Activated CD4-positive, alpha-beta T cell treated with anti-CD3 and anti-CD28 coated beads, Interleukin-2, amount 10 ng/mL, durations not matched to agents 7 days and 5 days (primary cell): ENCODE measurements around the gene TMEM213. TPM values are rescaled to one million over a fixed set of nuclear protein-coding genes. Genes with fewer than 3 reads are reported as not detected.

Source experiments
- CTCF ChIA-PET: fragments of 350-600 bp; sonication (Branson Sonifier 250); formaldehyde crosslinking; loops from one replicate; lab custom pipeline; 2021; ENCODE audit warnings: antibody characterized with exemption; lab: Charles Lee
- POLR2A ChIA-PET: fragments of 350-600 bp; sonication (Branson Sonifier 250); formaldehyde crosslinking; loops from one replicate; lab custom pipeline; 2021; ENCODE audit warnings: antibody characterized with exemption; lab: Charles Lee
- DNase-seq: peaks from one replicate; pipeline ENCODE4 v3.0.0-alpha.2; 2020
- H3K27ac Mint-ChIP-seq: one replicate; pipeline ENCODE4 v1.8.0; 2021; ENCODE audit warnings: mild to moderate bottlenecking, moderate library complexity, mixed read lengths
- H3K27me3 Mint-ChIP-seq: one replicate; pipeline ENCODE4 v1.8.0; 2021; ENCODE audit warnings: mixed read lengths
- H3K36me3 Mint-ChIP-seq: one replicate; pipeline ENCODE4 v1.8.0; 2021; ENCODE audit warnings: low read depth, mixed read lengths
- H3K4me1 Mint-ChIP-seq: one replicate; pipeline ENCODE4 v1.8.0; 2021; ENCODE audit warnings: mixed read lengths
- H3K4me3 Mint-ChIP-seq: one replicate; pipeline ENCODE4 v1.8.0; 2021; ENCODE audit warnings: mild to moderate bottlenecking, moderate library complexity, mixed read lengths
- H3K9me3 Mint-ChIP-seq: one replicate; pipeline ENCODE4 v1.8.0; 2021; ENCODE audit warnings: mixed read lengths
- total RNA-seq, 2 experiments: library from RNA; stranded (reverse); gene quantifications; one replicate each; pipeline ENCODE4 v1.2.3, GENCODE V29; 2021

TMEM213 gene, protein sequence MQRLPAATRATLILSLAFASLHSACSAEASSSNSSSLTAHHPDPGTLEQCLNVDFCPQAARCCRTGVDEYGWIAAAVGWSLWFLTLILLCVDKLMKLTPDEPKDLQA
- not detected for total RNA-seq

DNA sequence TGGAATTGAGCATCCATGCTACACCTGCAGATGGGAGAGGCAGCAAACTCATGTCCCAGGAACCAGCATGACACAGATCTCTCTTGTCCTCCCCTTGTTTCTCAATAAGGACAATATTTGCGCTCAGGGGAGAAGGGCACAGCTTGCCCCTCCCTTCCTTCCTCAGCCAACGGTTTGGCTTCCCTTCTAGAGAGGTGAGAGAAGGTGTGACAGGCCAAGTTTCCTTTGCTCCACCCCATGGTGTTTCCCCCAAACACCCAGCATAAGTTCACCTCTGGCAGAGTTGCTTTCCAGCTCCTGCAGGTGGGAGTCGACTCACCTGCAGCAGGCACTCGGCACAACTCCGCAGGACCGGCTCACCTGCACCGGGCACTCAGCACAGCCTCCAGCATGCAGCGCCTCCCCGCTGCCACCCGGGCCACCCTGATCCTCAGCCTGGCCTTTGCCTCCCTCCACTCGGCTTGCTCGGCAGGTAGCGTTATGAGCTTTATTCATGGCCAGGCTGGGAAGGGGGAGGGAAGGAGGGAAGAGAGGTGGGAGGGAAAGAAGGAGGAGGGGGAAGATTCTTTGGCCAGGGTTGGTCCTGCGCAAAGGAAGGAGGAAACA is at the start of gene TMEM213, which contains the start of gene ATP6V0A4:
TMEM213 (plus strand) TSS at position 280 of the 606 bp plus-strand sequence; CDS start at position 391, 111 bp downstream.
ATP6V0A4 (minus strand) TSS at position 482 of the 606 bp plus-strand sequence. CDS start 26,949 bp downstream, outside the sequence.
- Mint-ChIP-seq H3K27me3 (no peaks in the 10 kb centered on the region), H3K27ac (no peak within 1 kb of the TSS), H3K4me1 (peaks cover 15% of the 10 kb centered on the region), H3K36me3 (peaks cover 2% of the 10 kb centered on the region), H3K4me3 (no peak within 1 kb of the TSS), H3K9me3 (peaks cover 2% of the 10 kb centered on the region)
- DNase-seq, result no peak
- ChIA-PET CTCF (interaction anchor here (0.6 to 1.1 kb wide), 3 partner anchors 35 to 158 kb away, joined by 3 read pairs; no protein-coding TSS in a partner anchor), POLR2A (no interaction called here)

- Mint-ChIP-seq H3K36me3 (no peaks in the 10 kb centered on the region), H3K27ac (no peak overlapping the region), H3K4me3 (no peak overlapping the region), H3K4me1 (peaks cover 70% of the 10 kb centered on the region), H3K27me3 (no peaks in the 10 kb centered on the region), H3K9me3 (peaks cover 2% of the 10 kb centered on the region)
- CTCF ChIA-PET, result interaction anchor here (0.7 to 1.3 kb wide), 5 partner anchors 9 to 747 kb away, joined by 3 to 4 read pairs (median 3); partner anchors contain the start of gene CREB3L2
- DNase-seq, result no peak
- POLR2A ChIA-PET, result no interaction called here
Observed at GRCh38 chr7:138748666-138749065, 49.1 kb upstream of the TMEM213 start.

DNA sequence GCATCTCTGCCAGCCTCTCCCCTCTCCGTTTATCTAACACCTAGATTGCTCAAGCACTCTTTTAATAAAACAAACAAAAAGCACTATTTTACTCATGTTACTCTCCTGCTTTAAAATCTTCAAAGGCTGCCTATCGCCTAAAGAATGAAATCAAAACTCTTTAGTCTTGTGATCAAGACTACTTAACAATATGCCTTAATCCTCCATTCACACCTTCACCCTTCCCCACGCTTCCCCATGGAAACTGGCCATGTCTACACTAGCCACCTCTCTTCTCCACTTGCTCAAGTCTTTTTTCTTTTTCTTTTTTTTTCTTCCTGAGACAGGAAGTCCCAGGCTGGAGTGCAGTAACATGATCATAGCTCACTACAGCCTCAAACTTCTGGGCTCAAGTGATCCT is 47.8 kb upstream of the TMEM213 start:
- H3K4me1 Mint-ChIP-seq, result peaks cover 70% of the 10 kb centered on the region
- H3K4me3 Mint-ChIP-seq, result no peak overlapping the region
- no peaks in the 10 kb centered on the region for H3K36me3 Mint-ChIP-seq
- POLR2A ChIA-PET, result interaction anchor here (0.7 kb wide), 1 partner anchor 12 kb away, joined by 3 read pairs; no protein-coding TSS in a partner anchor
- peak overlapping the region; percentile 47 for H3K27ac Mint-ChIP-seq
- H3K9me3 Mint-ChIP-seq, result peaks cover 2% of the 10 kb centered on the region
- CTCF ChIA-PET, result interaction anchor here (0.9 to 3.4 kb wide), 4 partner anchors 11 to 748 kb away, joined by 3 to 23 read pairs (median 4); partner anchors contain the start of gene CREB3L2
- no peaks in the 10 kb centered on the region for H3K27me3 Mint-ChIP-seq
- no peak for DNase-seq

DNA sequence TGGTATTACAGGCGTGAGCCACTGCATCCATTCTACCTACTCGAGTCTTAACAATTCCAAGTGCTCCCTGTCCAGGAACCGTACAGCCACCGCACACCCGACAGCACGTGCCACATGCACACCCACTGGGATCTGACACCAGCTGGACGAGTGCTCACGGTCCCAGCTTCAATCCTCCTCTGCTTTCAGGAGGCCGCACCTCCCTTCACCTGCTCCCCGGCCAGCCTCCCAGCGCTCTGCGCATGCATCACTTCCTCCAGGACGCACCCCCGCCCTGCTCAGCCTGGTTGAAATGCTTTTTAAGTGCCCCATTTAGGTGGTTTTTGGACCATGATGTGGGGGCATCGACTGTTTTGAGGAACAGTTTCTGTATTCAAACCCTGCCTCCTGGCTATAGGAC is 47.3 kb upstream of the TMEM213 start:
- no peaks in the 10 kb centered on the region for H3K36me3 Mint-ChIP-seq
- ChIA-PET CTCF (interaction anchor here (1.2 to 3.4 kb wide), 2 partner anchors 12 to 24 kb away, joined by 4 to 23 read pairs; no protein-coding TSS in a partner anchor), POLR2A (no interaction called here)
- no peaks in the 10 kb centered on the region for H3K27me3 Mint-ChIP-seq
- peaks cover 2% of the 10 kb centered on the region for H3K9me3 Mint-ChIP-seq
- DNase-seq, result no peak
- H3K4me3 Mint-ChIP-seq, result no peak overlapping the region
- H3K27ac Mint-ChIP-seq, result peak overlapping the region; percentile 47
- peaks cover 65% of the 10 kb centered on the region for H3K4me1 Mint-ChIP-seq

DNA sequence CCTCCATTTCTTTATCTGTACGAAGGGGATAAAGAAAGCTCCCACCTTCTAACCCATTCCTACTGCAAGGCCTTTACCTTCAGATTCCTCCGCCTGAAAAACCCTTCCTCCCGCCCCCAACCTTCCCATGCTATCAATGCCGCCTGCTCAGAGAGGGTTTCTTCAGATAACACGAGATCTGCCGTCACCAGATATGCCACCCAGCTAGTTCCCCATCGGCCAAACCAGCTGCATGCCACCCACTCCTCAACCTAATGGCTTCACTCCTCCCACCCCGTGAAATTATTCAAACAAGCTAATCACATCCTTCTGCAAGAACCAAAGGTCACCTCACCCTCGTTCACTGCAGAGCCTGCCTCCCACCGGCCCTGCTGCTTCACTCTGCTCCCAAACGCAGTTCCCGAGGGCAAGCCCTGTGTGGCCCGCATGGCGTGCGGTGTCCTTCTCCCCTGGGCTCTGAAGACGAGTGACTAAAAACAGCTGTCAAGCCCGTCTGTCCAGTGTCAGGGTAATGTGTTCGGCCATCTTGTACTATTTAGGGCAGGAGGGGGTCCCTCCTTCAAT is 46.8 kb upstream of the TMEM213 start:
- Mint-ChIP-seq H3K9me3 (peaks cover 2% of the 10 kb centered on the region), H3K4me3 (no peak overlapping the region), H3K27me3 (no peaks in the 10 kb centered on the region), H3K4me1 (peaks cover 67% of the 10 kb centered on the region), H3K27ac (peak overlapping the region; percentile 93), H3K36me3 (no peaks in the 10 kb centered on the region)
- DNase-seq, result no peak
- ChIA-PET POLR2A (no interaction called here), CTCF (interaction anchor here (1.2 to 3.4 kb wide), 2 partner anchors 12 to 24 kb away, joined by 4 to 23 read pairs; no protein-coding TSS in a partner anchor)

DNA sequence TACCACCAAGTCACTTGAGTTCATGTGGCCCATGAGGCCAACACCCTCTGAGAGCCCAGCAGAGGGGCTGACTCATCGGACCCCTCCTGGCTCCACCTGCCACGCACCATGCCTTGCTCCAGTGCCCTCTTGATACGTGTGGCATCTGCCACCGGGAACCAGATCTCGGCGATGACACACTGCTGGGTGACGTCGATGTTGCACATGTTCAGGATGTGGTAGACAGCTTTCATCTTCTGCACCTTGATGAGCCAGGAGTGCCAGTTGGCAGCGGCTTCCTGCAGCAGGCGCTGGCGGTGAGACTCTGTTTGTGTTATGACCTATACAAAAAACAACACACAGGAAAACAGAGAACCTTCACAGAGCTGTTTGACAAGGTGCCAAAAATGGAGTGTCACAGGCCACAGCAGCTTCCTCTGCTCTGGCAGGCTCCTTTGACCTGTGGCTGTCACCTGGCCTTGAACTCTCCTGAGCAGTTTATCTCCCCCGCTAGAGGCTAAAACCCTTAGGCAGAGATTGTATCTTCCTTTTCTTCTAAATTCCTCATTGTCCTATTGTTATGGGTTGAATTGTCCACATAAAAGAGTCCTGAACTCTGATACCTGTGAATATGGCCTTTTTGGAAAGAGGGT is 45.2 kb upstream of the TMEM213 start:
- H3K4me1 Mint-ChIP-seq, result peaks cover 75% of the 10 kb centered on the region
- peak overlapping the region; percentile 93 for H3K27ac Mint-ChIP-seq
- H3K27me3 Mint-ChIP-seq, result no peaks in the 10 kb centered on the region
- peak; percentile 97 for DNase-seq
- H3K36me3 Mint-ChIP-seq, result no peaks in the 10 kb centered on the region
- ChIA-PET CTCF (interaction anchor here (0.6 to 3.4 kb wide), 3 partner anchors 14 to 293 kb away, joined by 3 to 23 read pairs (median 3); partner anchors contain the start of gene TRIM24), POLR2A (interaction anchor here (1.1 kb wide), 1 partner anchor 134 kb away, joined by 3 read pairs; no protein-coding TSS in a partner anchor)
- peak overlapping the region; percentile 35 for H3K4me3 Mint-ChIP-seq
- H3K9me3 Mint-ChIP-seq, result peaks cover 2% of the 10 kb centered on the region

GRCh38 chr7:138753150-138753518 is 44.7 kb upstream of the TMEM213 start:
- POLR2A ChIA-PET, result interaction anchor here (1.1 kb wide), 1 partner anchor 133 kb away, joined by 3 read pairs; no protein-coding TSS in a partner anchor
- no peak for DNase-seq
- CTCF ChIA-PET, result interaction anchor here (0.7 to 3.4 kb wide), 3 partner anchors 14 to 293 kb away, joined by 3 to 23 read pairs (median 4); partner anchors contain the start of gene TRIM24
- Mint-ChIP-seq H3K36me3 (no peaks in the 10 kb centered on the region), H3K4me1 (peaks cover 77% of the 10 kb centered on the region), H3K4me3 (peak overlapping the region; percentile 35), H3K9me3 (peaks cover 2% of the 10 kb centered on the region), H3K27ac (peak overlapping the region; percentile 93), H3K27me3 (no peaks in the 10 kb centered on the region)

DNA sequence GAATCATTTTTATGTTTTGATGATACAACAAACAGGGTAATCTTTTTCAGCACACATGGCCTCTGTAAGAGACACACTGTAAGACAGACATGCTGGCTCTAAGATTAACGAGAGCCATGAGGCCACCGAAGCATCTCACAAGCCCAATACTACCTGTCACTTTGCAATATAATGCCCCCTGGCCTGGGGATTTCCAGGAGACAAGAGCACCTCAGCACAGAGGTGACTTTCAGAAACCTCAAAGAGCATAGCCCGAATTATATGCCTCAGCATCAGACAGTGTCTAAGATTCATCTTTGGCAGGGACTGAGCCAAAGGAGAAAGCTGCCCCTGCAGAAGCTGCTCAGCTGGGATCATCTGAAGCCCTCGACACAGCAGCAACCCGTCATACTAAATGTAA is 44.2 kb upstream of the TMEM213 start:
- ChIA-PET CTCF (interaction anchor here (1.6 kb wide), 1 partner anchor 15 kb away, joined by 4 read pairs; no protein-coding TSS in a partner anchor), POLR2A (no interaction called here)
- Mint-ChIP-seq H3K4me3 (no peak overlapping the region), H3K27ac (peak overlapping the region; percentile 93), H3K9me3 (peaks cover 2% of the 10 kb centered on the region), H3K4me1 (peaks cover 75% of the 10 kb centered on the region), H3K27me3 (no peaks in the 10 kb centered on the region), H3K36me3 (no peaks in the 10 kb centered on the region)
- no peak for DNase-seq

DNA sequence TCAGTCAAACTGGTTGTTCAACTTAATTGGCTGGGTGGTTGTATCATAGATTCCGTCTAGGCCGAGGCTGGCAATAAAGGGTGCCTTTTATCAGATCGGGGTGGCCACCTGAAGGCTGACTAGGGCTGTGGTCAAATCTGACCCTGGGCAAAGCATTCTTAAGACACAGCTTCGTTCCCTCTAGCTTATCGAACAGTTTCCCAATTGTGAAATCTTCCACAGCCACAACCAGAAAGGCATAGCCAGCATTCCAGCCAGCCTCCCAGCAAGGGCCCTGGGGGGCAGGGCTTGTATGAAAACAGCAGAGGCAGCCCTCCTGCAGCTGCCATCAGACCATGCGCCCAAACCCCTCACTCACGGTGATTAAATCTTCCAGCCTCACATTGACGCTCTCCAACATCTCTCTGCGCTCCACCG is 42.5 kb upstream of the TMEM213 start:
- CTCF ChIA-PET, result no interaction called here
- Mint-ChIP-seq H3K4me3 (no peak overlapping the region), H3K4me1 (peaks cover 58% of the 10 kb centered on the region), H3K9me3 (peaks cover 2% of the 10 kb centered on the region), H3K36me3 (no peaks in the 10 kb centered on the region), H3K27me3 (no peaks in the 10 kb centered on the region), H3K27ac (no peak overlapping the region)
- DNase-seq, result no peak
- POLR2A ChIA-PET, result no interaction called here

DNA sequence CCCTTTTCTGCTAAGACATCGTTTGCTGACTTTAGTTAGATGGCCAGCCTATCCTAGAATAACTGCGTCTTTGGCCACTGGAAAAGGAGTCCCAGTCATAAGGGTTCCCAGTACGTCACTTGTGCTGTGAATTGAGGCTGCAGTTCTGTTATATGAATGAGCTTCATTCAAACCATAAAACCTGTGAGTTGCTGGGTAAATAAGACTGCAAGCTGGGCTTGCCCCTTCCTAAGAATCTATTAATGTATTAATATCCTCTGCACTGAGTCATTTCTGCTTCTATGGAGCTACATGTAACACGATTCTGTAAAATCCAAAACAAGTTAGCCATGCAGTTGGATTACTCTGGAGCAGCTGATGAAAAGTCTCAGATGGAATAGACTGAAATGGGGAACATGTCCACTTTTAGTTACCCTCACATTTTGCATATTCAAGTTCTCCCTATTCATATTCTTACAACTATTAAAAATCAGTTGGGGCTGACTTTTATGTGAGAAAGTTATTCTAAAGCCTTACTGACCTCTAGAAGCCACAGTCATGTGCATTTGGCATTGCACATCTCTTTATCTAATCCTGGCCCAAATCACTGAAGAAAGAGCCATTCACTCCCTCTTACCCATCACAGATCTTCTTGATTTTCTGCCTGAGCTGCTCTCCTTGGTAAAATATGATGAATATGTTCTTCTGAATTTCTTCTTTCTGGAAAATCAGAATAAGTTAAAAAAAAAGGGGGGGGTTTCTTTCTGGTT is 41.8 kb upstream of the TMEM213 start:
- POLR2A ChIA-PET, result no interaction called here
- H3K9me3 Mint-ChIP-seq, result no peaks in the 10 kb centered on the region
- no peaks in the 10 kb centered on the region for H3K27me3 Mint-ChIP-seq
- no peak overlapping the region for H3K4me3 Mint-ChIP-seq
- no peak for DNase-seq
- H3K27ac Mint-ChIP-seq, result no peak overlapping the region
- CTCF ChIA-PET, result interaction anchor here (1.3 kb wide), 1 partner anchor 335 kb away, joined by 3 read pairs; no protein-coding TSS in a partner anchor
- no peaks in the 10 kb centered on the region for H3K36me3 Mint-ChIP-seq
- H3K4me1 Mint-ChIP-seq, result peaks cover 51% of the 10 kb centered on the region

DNA sequence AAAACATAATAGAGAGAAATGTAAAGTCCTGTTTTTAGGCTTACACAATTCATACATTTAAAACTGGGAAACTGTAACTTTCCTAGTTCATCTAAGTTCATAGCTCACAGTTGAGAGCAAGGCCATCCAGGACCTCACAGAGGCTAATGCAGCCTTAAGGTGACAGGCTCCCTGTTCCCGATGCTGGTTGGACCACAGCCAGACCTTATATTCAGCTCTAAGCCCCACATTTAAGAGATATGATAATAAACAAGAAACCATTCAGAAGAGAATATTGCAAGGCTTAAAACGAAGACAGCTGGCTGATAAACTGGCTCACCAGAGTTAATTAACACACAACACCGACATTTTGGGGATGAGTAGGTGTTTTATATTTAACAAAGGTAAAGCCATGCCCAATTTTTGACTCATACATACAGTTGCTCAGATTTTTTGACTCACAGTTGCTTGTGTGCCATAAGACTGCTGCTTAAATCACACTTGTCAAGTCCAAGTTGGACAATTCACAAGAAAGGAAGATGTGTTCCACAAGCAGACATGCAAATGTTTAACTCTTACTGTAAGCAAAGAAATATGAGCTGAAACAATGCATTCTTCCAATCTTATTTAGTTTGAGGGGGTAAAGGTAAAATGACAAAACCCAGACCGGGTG is 41.1 kb upstream of the TMEM213 start:
- Mint-ChIP-seq H3K9me3 (no peaks in the 10 kb centered on the region), H3K27me3 (no peaks in the 10 kb centered on the region), H3K4me1 (peaks cover 44% of the 10 kb centered on the region), H3K4me3 (no peak overlapping the region), H3K36me3 (no peaks in the 10 kb centered on the region), H3K27ac (no peak overlapping the region)
- no peak for DNase-seq
- ChIA-PET POLR2A (no interaction called here), CTCF (interaction anchor here (0.9 to 1.3 kb wide), 2 partner anchors 334 to 738 kb away, joined by 3 to 4 read pairs; no protein-coding TSS in a partner anchor)
